NCI-H2227 treated with DMSO at 0.1 percent for 48 hours (cell line): ENCODE results near the gene SOX9.
A peak's percentile ranks its signal among the peaks of the same experiment; 100 is the strongest.

ENCODE experiments used
- DNase-seq: peaks from one replicate; lab custom pipeline; 2025; lab: John Stamatoyannopoulos, UW

The SOX9 gene

GRCh38 chr17:72120642-72121163 is at the start of gene SOX9:
SOX9 (plus strand) TSS chr17:72121020; CDS start chr17:72121392, 372 bp downstream.
- peak; percentile 92 for DNase-seq

GRCh38 chr17:72071330-72071729 is 49.5 kb upstream of the SOX9 start:
- no peak for DNase-seq

- no peak for DNase-seq
Observed at GRCh38 chr17:72075995-72076677, 44.7 kb upstream of the SOX9 start.

DNA sequence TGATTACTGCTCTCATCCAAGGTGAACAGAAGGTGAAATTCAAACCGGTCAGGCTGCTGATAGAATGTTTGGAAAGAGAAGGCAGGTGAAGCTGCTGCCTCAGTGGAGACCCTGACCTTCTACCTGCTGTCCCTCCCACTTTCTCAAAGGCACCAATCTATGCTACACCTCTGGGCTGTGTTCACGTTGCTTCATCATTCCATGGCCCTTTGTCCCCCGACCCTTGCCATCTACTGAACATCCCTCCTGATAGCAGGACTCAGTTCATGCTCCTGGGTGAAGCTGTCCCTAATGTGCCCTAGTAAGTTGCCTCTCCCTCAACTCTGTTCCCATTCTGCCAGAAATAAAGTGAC is 44.2 kb upstream of the SOX9 start:
- no peak for DNase-seq

DNA sequence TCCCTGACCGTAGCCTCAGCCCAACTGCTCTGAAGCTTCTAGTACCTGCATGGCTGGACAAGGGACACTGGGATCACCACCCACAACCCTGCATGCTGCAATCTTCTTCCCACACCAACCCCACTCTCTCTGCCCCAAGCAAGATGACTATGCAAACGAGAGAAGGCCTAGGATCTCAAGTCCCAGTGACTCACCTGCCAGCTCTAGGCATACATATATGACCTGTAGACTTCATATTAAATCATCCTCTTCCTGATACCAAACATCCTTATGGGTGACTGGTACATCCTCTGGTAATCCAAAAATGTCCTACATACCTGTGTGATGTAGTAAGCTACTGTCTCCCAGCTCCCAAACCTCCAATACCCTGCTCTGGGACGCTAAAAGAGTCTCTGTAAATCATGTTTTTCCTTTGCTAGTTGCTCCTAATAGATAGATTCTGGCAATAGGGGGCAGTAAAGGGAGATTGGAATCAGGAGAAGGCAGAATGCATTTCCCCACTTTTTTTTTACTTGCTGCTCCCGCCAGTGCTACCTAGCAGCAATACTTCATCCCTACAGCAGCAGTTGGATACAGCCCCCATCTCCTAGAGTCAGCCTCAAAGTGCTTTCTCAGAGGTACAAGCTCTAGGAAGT is 43.4 kb upstream of the SOX9 start:
- DNase-seq, result no peak

DNA sequence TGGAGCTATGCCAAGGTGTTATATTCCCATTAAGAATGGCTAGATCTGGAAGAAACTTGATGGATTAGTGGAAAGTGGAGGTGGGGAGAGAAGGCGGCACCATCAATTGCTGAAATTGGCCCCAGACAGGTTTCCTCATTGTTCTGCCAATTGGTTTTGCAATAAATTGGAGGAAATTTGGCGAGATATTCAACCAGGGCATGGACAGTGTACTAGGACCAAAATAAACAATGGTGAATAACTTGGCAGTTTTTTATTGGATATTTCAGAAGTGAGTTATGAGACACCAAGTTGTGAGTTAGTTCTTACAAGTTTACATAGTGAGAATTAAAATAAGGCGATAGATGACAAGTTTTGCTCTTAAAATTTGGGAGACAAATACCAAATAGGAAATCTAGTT is 41.1 kb upstream of the SOX9 start:
- no peak for DNase-seq

- DNase-seq, result no peak
Observed at GRCh38 chr17:72087876-72088275, 32.9 kb upstream of the SOX9 start.

- no peak for DNase-seq
Observed at GRCh38 chr17:72089453-72089987, 31.3 kb upstream of the SOX9 start.

DNA sequence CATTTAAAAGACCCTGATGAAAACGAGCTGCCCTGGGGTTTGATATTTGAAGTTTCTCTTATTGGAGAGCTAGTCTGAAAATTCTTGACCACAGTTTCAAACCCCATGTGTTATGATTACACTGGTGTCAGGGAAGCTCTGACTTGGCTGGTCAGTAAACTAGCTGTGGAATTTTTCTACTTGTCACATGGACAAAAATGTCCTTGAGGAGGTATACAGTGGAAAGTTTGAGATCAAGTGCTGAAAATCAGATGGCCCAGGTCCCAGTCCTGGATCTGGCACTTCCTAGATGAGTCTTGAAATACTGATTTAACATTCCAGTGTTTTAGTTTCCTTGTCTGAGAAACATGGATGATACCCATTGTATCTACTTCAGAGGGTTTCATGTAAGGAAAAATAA is 30.7 kb upstream of the SOX9 start:
- DNase-seq, result no peak

DNA sequence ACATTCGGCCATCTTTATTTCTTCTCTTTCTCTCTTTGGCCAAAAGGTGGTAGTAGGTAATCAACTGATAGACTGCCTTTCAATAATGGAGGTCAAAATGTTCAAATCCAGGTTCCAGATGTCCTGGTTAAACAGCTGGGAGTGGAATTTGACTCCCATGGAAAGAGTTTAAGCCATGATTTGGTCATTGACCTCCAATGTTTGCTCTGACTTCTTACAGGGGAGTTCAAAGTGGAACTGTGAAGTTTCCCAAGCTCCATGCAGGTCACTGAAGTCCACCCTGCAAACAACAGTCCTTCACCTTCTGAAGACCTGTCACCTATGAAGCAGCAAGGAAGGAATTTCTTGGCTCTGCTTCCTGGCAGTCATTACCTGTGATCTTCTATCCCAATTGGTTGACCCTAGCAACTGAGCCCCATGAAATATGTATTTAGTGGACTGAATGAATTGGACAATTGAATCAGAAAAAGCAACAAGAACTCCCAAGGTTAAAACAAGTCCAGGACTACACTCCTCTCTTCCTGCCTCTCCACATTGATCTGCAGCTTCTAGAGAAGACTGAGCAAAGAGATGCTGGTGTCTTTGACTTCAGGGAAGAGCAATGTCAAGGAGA is 28.0 kb upstream of the SOX9 start:
- DNase-seq, result no peak

DNA sequence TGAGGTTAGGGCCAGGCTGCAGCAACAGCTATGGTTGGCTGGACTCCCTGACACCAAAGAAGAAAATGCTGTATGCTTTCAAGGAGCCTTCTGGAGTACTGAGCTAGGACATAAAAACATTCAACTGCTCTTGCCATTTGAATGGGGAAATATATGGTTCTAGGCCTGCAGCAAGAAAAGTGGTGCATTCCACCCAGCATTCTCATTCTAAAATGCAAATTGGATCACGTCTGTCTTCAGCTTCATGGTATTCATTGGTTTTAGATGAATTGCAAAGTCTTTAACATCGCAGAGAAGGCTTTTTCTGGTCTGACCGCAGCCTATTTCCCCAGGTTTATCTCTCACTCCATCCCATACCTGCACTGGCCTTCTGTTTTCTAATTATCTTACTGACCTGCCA is 27.1 kb upstream of the SOX9 start:
- no peak for DNase-seq

- no peak for DNase-seq
Observed at GRCh38 chr17:72095316-72095715, 25.5 kb upstream of the SOX9 start.

GRCh38 chr17:72097144-72097543 is 23.7 kb upstream of the SOX9 start:
- no peak for DNase-seq

DNA sequence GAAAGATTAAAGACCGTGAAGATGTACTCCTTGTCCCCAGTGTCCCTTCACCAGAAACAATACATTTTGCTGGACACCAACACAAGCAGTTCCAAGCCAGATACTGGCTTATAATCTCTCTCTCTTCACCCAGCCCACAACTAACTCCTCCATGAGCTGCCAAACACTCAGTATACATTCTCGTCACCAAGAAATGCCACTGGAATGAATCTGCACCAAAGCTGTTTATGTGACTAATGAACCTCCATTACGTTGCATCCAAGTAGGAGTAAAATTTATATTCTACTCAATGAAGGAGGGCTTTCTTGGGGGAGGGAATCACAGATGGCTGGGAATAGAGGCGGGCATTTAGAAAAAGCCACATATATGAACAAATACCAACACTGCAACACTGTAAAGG is 20.9 kb upstream of the SOX9 start:
- no peak for DNase-seq

DNA sequence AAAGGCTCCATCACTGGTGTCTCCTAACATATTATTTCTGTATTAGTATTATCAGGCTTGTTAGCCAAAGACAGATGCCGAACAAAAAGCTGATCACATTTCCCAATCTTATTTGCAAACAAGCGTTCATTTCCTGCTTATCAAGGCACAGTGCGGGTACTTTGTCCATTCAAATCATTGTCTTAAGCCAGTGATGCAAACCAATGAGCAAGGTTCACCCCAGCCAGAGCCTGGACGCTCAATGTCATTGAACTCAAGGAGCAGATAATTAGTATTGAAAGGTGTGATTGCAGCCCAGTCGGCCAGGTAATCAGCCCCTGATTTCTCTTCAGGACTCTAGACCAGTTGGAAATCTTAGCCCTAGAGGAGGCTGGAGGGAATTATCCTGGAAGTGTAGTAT is 20.4 kb upstream of the SOX9 start:
- DNase-seq, result no peak

DNA sequence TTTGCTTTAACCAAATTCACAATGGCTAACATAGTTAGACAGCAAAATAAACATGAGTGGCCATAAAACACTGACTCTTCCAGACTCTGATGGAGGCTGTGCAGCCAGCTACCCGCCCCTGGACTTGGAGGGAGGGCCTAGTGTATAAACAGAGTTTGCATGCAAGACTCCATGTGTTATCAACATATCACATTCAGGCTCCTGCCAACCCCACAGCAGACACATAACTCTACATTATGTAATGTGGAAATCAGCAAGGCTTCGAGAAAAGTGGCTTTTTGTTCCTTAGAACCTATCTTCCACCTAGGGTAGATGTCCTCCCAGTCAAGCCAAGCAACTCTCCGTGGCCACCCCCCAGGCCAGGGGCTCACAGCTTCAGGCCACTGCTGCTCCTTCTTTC is 19.3 kb upstream of the SOX9 start:
- no peak for DNase-seq

DNA sequence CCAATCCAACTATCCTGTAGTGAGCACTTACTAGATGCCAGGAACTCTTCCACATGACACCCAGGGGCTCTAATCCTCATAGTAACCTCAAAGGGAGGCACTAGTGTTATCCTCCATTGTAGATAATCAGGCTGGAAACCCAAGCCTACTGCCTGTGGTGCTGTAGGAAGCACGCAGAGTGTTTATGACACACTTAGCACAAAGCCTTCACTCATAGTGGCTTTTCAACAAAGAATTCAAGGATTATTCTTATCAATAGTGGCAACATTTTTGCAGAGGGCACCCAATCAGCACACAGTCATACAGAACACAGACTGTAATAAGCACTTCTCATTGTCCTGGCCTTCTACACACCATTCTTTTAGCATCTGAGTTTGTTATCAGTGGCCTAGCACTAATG is 18.5 kb upstream of the SOX9 start:
- DNase-seq, result no peak

- no peak for DNase-seq
Observed at GRCh38 chr17:72104164-72104862, 16.5 kb upstream of the SOX9 start.

DNA sequence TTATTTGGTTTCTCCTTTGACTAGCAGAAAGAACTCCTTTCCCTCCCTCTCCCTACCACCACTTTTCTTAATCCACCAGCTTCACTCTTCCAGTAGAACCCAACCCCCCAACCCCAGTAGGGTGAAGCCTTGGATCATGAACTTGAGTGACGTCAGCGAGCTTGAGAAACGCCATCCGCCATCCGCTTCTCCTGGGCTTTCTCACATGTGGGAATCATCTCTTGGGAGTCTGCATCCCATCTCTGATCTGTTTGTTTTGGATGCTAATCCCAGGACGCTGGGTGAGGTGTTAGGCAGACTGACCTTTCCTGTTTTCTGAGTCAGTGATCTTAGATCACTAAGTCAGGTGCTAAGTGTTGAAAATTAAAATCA is 16.0 kb upstream of the SOX9 start:
- no peak for DNase-seq

DNA sequence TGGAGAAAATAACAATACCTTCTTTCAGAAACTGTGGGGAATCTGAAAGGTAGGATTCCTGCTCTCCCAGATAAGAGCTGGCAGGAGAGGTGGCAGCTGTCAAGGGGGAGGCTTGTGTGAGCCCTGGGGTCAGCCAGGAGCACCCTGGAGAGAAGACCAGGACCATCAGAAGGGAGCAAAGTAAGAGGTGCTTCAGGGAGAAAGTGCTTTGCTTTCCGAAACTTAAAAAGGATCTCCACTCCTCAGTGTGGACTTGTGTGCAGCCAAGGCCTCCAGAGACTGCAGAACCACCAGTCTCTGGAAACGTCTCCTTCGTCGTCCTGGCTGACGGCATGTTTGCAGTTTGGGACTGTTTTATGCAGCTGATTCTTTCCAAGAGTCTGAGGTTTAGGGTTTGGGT is 13.7 kb upstream of the SOX9 start:
- no peak for DNase-seq

DNA sequence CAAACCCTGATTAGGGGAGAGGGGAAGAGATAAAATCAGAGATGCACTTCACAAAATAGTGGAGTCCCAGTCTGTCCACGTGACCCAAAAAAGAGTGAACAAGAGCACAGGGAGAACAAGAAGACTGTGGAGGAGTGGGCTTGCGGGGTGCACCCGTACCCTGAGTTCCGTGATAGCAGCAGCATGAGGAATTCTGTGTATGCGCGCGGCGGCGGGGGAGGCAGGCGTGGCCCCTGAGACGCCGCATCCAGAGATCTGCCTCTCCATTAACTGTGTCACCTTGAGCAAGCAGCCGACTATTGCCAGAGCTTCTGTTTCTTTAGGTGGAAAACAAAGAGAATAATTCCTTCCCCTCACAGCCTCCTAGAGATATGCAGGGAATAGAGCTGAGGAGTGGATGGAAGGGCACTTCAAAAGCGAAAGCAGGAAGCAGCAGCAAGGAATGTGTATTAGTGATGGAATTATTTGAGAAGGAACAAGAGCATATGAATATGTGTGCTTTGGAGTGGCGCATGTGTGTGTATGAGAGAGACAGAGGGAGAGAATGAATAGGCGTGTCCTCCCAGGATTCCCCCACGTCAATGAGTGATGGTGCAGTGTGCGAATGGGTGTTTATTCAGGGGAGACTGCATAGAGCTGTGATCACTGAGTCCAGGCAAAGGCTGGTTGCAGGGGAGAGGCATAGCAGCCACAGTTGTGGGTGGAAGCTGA is 10.4 kb upstream of the SOX9 start:
- DNase-seq, result peak; percentile 35

GRCh38 chr17:72110942-72111318 is 9.9 kb upstream of the SOX9 start:
- DNase-seq, result no peak
